ENCODE data around the gene PHLPP1.

Gene PHLPP1

GRCh38 chr18:62847081-62847480 lies 131.7 kb downstream of the PHLPP1 start:
- no peak for DNase-seq (ENCODE audit: low read depth in 2 of 2)

- no peak for DNase-seq (ENCODE audit: low read depth in 2 of 2)
These were observed 133.6 kb downstream of the PHLPP1 start for GRCh38 chr18:62848946-62849345.

DNA sequence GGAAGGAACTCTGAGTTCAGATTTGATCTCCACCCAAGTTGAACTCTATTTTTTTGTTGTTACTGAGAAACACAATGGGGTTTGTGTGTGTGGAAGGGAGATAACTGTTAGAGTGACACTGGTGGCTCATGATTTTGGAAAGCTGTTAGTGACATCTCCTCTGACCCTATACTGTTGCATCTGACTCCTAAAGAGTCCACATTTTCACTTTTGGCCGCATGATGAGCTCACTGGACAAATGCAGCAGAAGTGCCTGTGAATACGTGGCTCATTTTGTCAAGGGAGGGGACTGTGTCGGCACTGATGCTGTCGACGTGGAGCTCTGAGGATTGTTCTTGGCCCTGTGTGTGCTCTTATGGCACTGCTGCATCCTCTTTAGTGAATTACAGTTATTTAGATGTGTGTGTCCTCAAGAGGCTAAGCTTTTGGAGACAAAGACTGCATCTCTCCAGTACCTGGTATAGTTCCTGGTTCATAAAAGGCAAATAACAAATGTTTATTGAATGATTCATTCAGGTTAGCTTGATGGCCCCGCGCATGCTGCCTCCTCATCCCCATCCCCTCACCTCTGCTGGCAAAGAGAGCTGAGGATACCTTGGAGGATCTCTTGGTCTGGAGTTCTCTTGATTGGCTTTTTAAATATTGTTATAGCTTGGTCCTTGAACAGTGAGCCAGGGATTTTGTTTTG lies 135.4 kb downstream of the PHLPP1 start:
- no peak for DNase-seq (ENCODE audit: low read depth in 2 of 2)

- DNase-seq (ENCODE audit: low read depth in 2 of 2): no peak
These were observed 137.5 kb downstream of the PHLPP1 start for GRCh38 chr18:62852851-62853250.

DNA sequence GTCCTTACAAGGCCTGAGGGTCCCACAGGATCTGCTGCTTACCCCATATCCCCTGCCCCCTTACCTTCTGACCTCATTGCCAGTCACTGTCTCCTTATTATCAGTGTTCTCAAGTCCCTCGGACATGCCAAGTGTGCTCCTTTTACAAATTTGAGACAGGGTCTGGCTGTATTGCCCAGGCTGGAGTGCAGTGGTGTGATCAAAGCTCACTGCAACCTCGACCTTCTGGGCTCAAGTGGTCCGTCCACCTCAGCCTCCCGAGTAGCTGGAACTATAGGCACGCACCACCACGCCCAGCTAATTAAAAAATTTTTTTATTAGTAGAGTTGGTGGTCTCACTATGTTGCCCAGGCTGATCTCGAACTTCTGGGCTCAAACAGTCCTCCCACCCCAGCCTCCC lies 141.0 kb downstream of the PHLPP1 start:
- no peak for DNase-seq (ENCODE audit: low read depth in 2 of 2)

DNA sequence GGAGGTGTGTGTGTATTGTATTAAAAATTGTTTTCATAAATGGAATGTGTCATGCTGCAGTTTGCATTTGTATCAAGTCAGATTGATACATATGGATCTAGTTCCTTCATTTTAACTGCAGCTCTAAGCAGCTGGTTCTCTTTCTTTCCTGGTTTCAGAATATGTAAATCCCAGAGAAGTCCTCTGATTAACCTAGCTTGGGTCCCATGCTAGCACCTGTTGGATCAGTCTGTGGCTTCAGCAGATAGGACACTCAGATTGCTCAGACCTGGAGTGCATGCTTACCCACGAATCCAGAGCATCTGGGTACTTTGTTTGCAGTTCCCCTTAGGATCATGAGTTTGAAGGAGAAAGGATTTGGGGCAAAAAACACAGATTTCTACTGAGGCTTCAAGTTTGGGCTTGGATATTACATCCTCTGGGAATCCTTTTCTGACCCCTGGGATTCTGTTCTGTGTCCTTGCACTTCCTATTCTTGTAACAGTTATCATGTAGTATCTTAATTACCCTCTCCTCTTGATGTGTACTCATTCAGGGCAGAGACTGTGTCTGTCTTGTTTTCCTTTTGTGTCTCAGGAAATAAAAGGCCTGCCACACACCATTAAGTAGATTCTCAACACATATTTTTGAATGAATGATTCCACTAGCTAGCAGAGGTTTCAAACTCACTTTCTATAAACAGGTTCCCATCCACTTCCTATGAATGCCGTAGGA lies 142.1 kb downstream of the PHLPP1 start:
- DNase-seq (ENCODE audit: low read depth in 2 of 2): no peak

DNA sequence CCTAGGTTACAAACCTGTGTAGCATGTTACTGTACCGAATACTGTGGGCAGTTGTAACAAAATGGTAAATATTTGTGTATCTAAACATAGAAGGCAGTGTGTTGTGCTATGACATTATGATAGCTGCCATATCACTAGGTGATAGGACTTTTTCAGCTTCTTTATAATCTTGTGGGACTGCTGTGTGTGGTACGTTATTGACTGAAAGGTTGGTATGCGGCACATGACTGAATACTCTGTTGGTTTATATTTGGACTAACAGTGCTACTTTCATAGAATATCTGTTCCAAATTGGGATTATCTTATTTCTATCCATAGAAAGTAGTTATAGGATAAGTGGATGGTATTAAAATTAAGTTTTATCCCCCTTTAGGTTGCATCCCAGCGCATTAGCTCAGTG lies 144.7 kb downstream of the PHLPP1 start:
- no peak for DNase-seq (ENCODE audit: low read depth in 2 of 2)

DNA sequence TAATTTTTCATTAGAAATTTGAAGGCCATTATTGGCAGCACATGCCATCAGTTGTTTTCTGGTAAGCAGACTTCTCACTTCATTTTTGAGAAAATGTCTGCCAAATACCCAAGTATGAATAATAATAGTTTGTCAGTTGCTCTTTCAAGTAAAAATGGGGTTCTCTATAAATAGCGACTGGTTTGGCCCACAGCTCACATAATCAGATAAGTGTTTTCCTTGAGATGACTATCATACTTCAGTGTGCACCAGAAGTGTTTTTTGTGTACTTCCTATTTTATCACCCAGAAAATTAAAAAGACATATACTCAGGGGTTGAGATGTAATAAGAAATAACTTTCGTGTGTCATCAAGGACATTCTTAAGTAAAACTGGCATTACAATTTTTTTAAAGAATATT lies 147.1 kb downstream of the PHLPP1 start:
- DNase-seq (ENCODE audit: low read depth in 2 of 2): no peak

DNA sequence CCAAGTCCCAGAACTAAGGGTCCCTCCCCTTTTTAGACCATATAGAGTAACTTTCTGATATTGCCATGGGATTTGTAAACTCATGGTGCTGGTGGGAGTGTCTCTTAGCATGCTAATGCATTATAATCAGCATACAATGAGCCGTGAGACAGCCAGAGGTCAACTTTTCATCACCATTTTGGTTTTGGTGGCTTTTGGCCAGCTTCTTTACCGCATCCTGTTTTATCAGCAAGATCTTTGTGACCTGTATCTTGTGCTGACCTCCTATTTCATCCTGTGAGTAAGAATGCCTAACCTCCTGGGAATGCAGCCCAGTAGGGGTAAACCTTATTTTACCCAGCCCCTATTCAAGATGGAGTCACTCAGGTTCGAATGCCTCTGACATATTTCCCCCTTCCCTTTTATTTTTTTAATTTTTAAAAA lies 148.2 kb downstream of the PHLPP1 start:
- DNase-seq (ENCODE audit: low read depth in 2 of 2): no peak

DNA sequence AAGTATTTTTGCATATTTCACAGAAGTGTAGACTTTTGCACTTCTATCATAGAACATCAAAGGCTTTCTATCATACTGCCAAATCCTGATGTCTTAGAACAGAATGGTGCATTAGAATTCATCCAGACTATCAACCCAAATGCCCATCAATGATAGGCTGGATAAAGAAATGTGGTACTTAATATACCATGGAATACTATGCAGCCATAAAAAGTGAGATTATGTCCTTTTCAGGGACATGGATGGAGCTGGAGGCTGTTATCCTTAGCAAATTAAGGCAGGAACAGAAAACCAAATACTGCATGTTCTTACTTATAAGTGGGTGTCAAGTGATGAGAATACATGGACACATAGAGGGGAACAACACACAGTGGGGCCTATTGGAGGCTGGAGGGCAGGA lies 150.2 kb downstream of the PHLPP1 start:
- DNase-seq (ENCODE audit: low read depth in 2 of 2): no peak

DNA sequence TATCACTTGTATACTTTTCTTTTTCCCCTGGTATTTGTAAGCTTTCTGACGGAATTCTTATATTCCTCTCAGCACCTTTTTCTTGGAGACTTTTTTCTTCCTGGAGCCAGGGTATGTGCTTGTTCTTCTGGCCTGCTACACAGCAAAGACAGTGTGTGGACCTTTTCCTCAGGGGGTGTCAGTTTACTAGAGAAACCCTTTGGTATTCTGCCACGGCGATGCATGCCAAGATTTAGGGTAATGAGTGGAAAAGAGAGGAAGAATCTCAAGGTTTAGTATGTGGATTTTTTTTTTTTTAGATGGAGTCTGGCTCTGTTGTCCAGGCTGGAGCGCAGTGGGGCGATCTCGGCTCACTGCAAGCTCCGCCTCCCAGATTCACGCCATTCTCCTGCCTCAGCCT lies 152.2 kb downstream of the PHLPP1 start:
- no peak for DNase-seq (ENCODE audit: low read depth in 2 of 2)

DNA sequence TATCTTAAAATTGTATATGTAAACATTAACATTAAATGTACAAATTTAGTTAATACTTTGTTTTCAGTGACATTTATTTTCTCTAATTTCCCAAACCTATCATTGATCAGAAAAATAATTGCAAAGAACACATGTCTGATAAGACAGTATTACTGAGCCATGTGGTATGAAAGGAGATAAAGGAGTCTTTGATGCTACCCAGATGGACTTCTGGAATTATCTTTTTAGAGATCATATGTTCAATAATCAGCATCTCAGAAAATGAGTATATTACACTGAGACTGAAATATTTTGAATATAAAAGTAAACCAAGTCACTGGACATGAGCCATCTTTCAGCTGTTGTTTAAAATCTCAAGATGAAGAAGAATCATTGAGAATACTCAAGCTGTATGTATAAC lies 153.3 kb downstream of the PHLPP1 start:
- DNase-seq (ENCODE audit: low read depth in 2 of 2): no peak

GRCh38 chr18:62870643-62871042 lies 155.3 kb downstream of the PHLPP1 start:
- no peak for DNase-seq (ENCODE audit: low read depth in 2 of 2)

DNA sequence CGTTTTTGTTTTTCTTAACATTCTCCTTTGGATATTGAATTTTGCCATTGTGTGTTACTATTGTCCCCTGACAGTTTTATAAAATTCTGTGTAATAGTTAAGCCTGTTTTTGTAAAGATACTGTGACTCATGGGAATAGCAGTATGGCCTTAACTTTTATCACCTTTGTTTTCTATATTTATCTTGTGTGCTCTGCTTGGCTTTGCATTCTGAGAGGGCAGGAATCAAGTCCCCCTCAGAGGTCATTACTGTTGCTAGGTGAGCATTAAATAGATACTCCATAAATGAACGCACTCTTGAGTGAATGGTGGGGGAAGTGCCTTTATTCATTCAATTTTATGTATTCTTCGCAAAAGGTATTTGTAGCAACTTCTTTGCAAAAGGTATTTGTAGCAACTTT lies 160.0 kb downstream of the PHLPP1 start:
- DNase-seq (ENCODE audit: low read depth in 2 of 2): no peak

DNA sequence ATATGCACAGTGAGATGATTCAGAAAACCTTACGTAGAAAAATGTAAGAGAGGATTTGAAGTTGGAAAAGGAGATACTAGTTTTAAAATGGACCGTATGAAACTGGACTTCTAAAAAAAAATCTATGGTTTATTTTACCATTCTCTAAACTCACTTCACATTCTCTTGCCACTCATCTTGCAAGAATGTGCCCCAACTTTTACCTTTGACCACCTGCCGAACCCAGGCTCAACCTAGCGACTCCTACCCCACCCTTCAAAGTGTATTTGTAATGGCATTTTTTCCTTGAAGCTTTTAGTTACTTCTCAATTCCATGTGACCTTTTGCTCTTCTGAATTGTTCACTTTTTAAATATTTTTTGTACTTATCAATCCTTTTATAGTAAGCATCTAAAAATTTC lies 160.8 kb downstream of the PHLPP1 start:
- DNase-seq (ENCODE audit: low read depth in 2 of 2): no peak

GRCh38 chr18:62876828-62877227 lies 161.5 kb downstream of the PHLPP1 start:
- no peak for DNase-seq (ENCODE audit: low read depth in 2 of 2)

GRCh38 chr18:62877411-62878221 lies 162.3 kb downstream of the PHLPP1 start:
- no peak for DNase-seq (ENCODE audit: low read depth in 2 of 2)

DNA sequence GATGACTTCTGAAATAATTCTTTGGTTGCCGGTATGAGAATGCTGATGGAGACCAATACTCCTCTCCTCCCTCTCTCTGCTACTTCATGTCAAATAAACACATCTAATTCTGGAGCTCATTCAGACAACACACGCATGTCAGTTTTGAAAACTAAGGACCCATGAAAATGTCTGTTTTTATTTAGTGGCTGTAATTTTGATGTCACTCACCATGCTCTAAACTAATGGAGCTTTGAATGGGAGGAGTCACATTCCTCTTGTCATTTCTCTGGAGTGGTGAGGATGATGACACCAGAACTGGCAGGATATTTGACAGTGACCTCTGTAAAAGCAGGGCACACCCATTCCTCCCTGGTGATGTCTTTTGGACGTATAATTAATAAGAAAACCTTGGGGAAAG lies 163.0 kb downstream of the PHLPP1 start:
- DNase-seq (ENCODE audit: low read depth in 2 of 2): no peak

DNA sequence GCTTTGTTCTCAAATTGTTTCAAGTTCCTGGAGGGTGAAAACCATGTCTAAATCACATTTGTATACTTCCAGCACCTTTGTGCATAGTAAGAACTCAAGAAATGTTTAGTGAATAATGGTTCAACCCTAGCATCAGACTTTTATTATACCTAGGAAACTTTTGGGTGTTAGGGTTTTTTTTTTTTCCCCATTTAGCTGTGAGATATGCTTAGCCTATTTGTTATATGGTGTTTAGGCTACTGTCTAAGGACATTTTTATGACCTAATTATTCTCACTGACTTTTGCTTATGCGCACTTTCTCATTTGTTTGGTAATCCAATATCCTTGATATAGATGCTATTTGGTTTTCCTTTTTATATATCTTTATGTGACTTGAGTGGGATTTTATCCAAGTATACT lies 164.7 kb downstream of the PHLPP1 start:
- no peak for DNase-seq (ENCODE audit: low read depth in 2 of 2)

- no peak for DNase-seq (ENCODE audit: low read depth in 2 of 2)
These were observed 165.5 kb downstream of the PHLPP1 start for GRCh38 chr18:62880673-62881364.

DNA sequence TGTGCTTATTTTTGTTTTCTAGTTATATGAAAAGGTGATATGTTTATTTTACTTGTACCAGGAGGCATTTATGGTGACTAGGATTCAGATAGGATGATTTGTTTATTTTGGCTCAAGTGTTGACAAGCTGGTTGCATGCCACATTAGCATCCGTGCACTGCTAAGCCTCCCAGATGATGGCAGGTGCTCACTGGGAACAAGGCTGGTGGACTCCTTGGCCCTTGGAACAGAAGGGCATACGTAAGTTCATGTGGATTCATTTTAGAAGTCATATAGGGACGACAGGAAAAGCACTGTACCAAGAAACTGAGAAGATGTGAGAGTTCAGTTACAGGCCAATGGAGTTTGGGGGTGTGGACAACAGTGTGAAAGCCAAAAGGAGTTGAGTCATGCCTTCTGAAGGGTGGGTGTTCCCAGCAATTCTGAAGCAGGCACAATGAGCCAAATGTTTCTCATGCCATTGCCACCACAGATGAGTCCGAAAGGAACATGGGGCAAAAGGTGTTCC lies 166.2 kb downstream of the PHLPP1 start:
- DNase-seq (ENCODE audit: low read depth in 2 of 2): no peak
